B cell (primary cell): ENCODE data around the gene CD99L2.

Experiments
- CTCF ChIP-seq: fragments of 200-600 bp; IDR thresholded peaks from one replicate; pipeline ENCODE4 v1.8.0; 2022; ENCODE audit warnings: antibody characterized with exemption, mild to moderate bottlenecking
- EZH2 ChIP-seq: IDR thresholded peaks from 2 replicates; pipeline ENCODE4 v1.6.1; 2012; ENCODE audit warnings: borderline replicate concordance, low read depth, mild to moderate bottlenecking, moderate library complexity, low read length; ENCODE audit not compliant: insufficient read depth, poor library complexity, severe bottlenecking

GRCh38 chrX:150775569-150776350 lies 122.7 kb downstream of the CD99L2 start:
- TF ChIP-seq CTCF (no peak), EZH2 (no peak)
